Measurements from ENCODE around the gene PDK3.

GRCh38 chrX:24483596-24483995 lies 18.5 kb downstream of the PDK3 start:
- TF ChIP-seq, protein P1, sequence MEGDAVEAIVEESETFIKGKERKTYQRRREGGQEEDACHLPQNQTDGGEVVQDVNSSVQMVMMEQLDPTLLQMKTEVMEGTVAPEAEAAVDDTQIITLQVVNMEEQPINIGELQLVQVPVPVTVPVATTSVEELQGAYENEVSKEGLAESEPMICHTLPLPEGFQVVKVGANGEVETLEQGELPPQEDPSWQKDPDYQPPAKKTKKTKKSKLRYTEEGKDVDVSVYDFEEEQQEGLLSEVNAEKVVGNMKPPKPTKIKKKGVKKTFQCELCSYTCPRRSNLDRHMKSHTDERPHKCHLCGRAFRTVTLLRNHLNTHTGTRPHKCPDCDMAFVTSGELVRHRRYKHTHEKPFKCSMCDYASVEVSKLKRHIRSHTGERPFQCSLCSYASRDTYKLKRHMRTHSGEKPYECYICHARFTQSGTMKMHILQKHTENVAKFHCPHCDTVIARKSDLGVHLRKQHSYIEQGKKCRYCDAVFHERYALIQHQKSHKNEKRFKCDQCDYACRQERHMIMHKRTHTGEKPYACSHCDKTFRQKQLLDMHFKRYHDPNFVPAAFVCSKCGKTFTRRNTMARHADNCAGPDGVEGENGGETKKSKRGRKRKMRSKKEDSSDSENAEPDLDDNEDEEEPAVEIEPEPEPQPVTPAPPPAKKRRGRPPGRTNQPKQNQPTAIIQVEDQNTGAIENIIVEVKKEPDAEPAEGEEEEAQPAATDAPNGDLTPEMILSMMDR (IDR thresholded peaks at IDR 0.05; ENCODE audit: poor library complexity) = no peak
- TF ChIP-seq EZH2 (IDR thresholded peaks at IDR 0.05; ENCODE audit: borderline replicate concordance) = no peak

All from hepatocyte (in vitro differentiated cells).